Esophagus (tissue), 2 donors: Measurements from ENCODE around the gene PAX8. TPM values are rescaled to one million over a fixed set of nuclear protein-coding genes. Genes with fewer than 3 reads are reported as not detected.

ENCODE experiments used
- H3K27ac ChIP-seq, 2 donors: one replicate each; pipeline ENCODE4 v1.5.1; 2013; ENCODE audit warnings: low read depth in 2 of 2, mild to moderate bottlenecking in 2 of 2, inconsistent platforms in 1 of 2, low read length in 1 of 2, moderate library complexity in 1 of 2
- H3K27me3 ChIP-seq, 2 donors: one replicate each; pipeline ENCODE4 v1.6.1; 2013; ENCODE audit warnings: low read length in 2 of 2, control low read depth in 1 of 2, mild to moderate bottlenecking in 1 of 2; ENCODE audit not compliant: insufficient read depth in 2 of 2, control insufficient read depth in 1 of 2
- H3K36me3 ChIP-seq, 2 donors: one replicate each; pipeline ENCODE4 v1.6.1; 2013; ENCODE audit warnings: low read length in 1 of 2; ENCODE audit not compliant: control insufficient read depth in 2 of 2, insufficient read depth in 2 of 2
- H3K4me1 ChIP-seq, 2 donors: one replicate each; pipeline ENCODE4 v1.6.1; 2013; ENCODE audit warnings: low read length in 1 of 2; ENCODE audit not compliant: control insufficient read depth in 2 of 2, insufficient read depth in 2 of 2
- H3K4me3 ChIP-seq, 2 donors: one replicate each; pipeline ENCODE4 v1.5.1; 2013; ENCODE audit warnings: low read length in 2 of 2, mild to moderate bottlenecking in 2 of 2, low read depth in 1 of 2, moderate library complexity in 1 of 2
- H3K9me3 ChIP-seq, 2 donors: one replicate each; pipeline ENCODE4 v1.6.1; 2013; ENCODE audit warnings: mild to moderate bottlenecking in 2 of 2, low read depth in 1 of 2, low read length in 1 of 2, moderate library complexity in 1 of 2; ENCODE audit not compliant: control insufficient read depth in 2 of 2, insufficient read depth in 1 of 2
- WGBS, 2 donors: extraction: QIAGEN DNeasy Blood & Tissue Kit; methylation state at CpG; one replicate each; pipeline ENCODE4 v1.1.7; 2013; 5-methylcytosine and 5-hydroxymethylcytosine counted together
- polyA plus RNA-seq, 2 donors: library from polyadenylated mRNA; stranded (reverse); fragments of 200-250 nt; gene quantifications; one replicate each; pipeline ENCODE4 v1.2.3, GENCODE V29; 2013
- donor health status: healthy with polysubstance abuse.
- donor health status: Bipolar disorder and iron deficiency.

The PAX8 gene
- polyA plus RNA-seq, 2 donors, result 0.28 to 4.0 TPM

GRCh38 chr2:113182471-113183260 lies 96.1 kb downstream of the PAX8 start:
- H3K27ac ChIP-seq, result no peak overlapping the region
- 88 to 90% methylated on average over 15 of the region's 15 CpGs for WGBS, 2 donors
- H3K4me1 ChIP-seq, result peaks cover 0 to 16% of the 10 kb centered on the region in 2 donors
- no peaks in the 10 kb centered on the region for H3K9me3 ChIP-seq
- no peaks in the 10 kb centered on the region for H3K27me3 ChIP-seq
- no peak overlapping the region for H3K4me3 ChIP-seq
- peaks cover 0 to 7% of the 10 kb centered on the region in 2 donors for H3K36me3 ChIP-seq

GRCh38 chr2:113181258-113182051 lies 97.3 kb downstream of the PAX8 start:
- Histone ChIP-seq H3K27me3 (no peaks in the 10 kb centered on the region), H3K27ac (no peak overlapping the region), H3K4me3 (no peak overlapping the region), H3K9me3 (no peaks in the 10 kb centered on the region), H3K36me3 (peaks cover 0 to 8% of the 10 kb centered on the region in 2 donors), H3K4me1 (peaks cover 0 to 18% of the 10 kb centered on the region in 2 donors)
- 49 to 57% methylated on average over 8 of the region's 8 CpGs for WGBS, 2 donors

- H3K27ac ChIP-seq, result no peak overlapping the region
- peaks cover 0 to 5% of the 10 kb centered on the region in 2 donors for H3K36me3 ChIP-seq
- peaks cover 0 to 18% of the 10 kb centered on the region in 2 donors for H3K4me1 ChIP-seq
- WGBS, 2 donors, result 78 to 84% methylated on average over 17 of the region's 17 CpGs
- H3K4me3 ChIP-seq, result no peak overlapping the region
- no peaks in the 10 kb centered on the region for H3K27me3 ChIP-seq
- H3K9me3 ChIP-seq, result no peaks in the 10 kb centered on the region
These were observed 98.4 kb downstream of the PAX8 start for GRCh38 chr2:113180131-113180946.

GRCh38 chr2:113179446-113180045 lies 99.2 kb downstream of the PAX8 start:
- H3K9me3 ChIP-seq, result no peaks in the 10 kb centered on the region
- peaks cover 0 to 18% of the 10 kb centered on the region in 2 donors for H3K4me1 ChIP-seq
- no peak overlapping the region for H3K4me3 ChIP-seq
- WGBS, 2 donors, result 92 to 95% methylated on average over 8 of the region's 8 CpGs
- H3K27me3 ChIP-seq, result no peaks in the 10 kb centered on the region
- H3K36me3 ChIP-seq, result peaks cover 0 to 5% of the 10 kb centered on the region in 2 donors
- no peak overlapping the region for H3K27ac ChIP-seq

GRCh38 chr2:113178891-113179290 lies 99.8 kb downstream of the PAX8 start:
- peaks cover 0 to 5% of the 10 kb centered on the region in 2 donors for H3K36me3 ChIP-seq
- no peaks in the 10 kb centered on the region for H3K27me3 ChIP-seq
- WGBS, 2 donors, result 76 to 84% methylated on average over 4 of the region's 4 CpGs
- no peaks in the 10 kb centered on the region for H3K9me3 ChIP-seq
- H3K4me3 ChIP-seq, result no peak overlapping the region
- peaks cover 0 to 18% of the 10 kb centered on the region in 2 donors for H3K4me1 ChIP-seq
- H3K27ac ChIP-seq, result no peak overlapping the region

GRCh38 chr2:113178069-113178746 lies 100.5 kb downstream of the PAX8 start:
- H3K4me1 ChIP-seq, result peaks cover 0 to 18% of the 10 kb centered on the region in 2 donors
- H3K9me3 ChIP-seq, result no peaks in the 10 kb centered on the region
- H3K36me3 ChIP-seq, result peaks cover 0 to 5% of the 10 kb centered on the region in 2 donors
- WGBS, 2 donors, result 84 to 88% methylated on average over 11 of the region's 11 CpGs
- no peak overlapping the region for H3K27ac ChIP-seq
- no peaks in the 10 kb centered on the region for H3K27me3 ChIP-seq
- H3K4me3 ChIP-seq, result no peak overlapping the region

GRCh38 chr2:113176696-113177355 lies 101.9 kb downstream of the PAX8 start:
- no peak overlapping the region for H3K4me3 ChIP-seq
- no peaks in the 10 kb centered on the region for H3K27me3 ChIP-seq
- 87 to 88% methylated on average over 7 of the region's 7 CpGs for WGBS, 2 donors
- peaks cover 0 to 18% of the 10 kb centered on the region in 2 donors for H3K4me1 ChIP-seq
- H3K9me3 ChIP-seq, result no peaks in the 10 kb centered on the region
- peaks cover 0 to 5% of the 10 kb centered on the region in 2 donors for H3K36me3 ChIP-seq
- H3K27ac ChIP-seq, result no peak overlapping the region

GRCh38 chr2:113175736-113176695 lies 102.7 kb downstream of the PAX8 start:
- no peaks in the 10 kb centered on the region for H3K9me3 ChIP-seq
- peak overlapping the region; percentile 3 to 18 for H3K4me3 ChIP-seq
- no peaks in the 10 kb centered on the region for H3K27me3 ChIP-seq
- no peak overlapping the region for H3K27ac ChIP-seq
- peaks cover 0 to 13% of the 10 kb centered on the region in 2 donors for H3K4me1 ChIP-seq
- 59 to 66% methylated on average over 11 of the region's 11 CpGs for WGBS, 2 donors
- peaks cover 0 to 3% of the 10 kb centered on the region in 2 donors for H3K36me3 ChIP-seq
